ENCODE results near the gene CTXND2.

CTXND2 gene

GRCh38 chr1:150960646-150961045 is 73.7 kb downstream of the CTXND2 start:
- DNase-seq (ENCODE audit: low read depth in 2 of 2): no peak

- DNase-seq (ENCODE audit: low read depth in 2 of 2): no peak
These were observed 74.8 kb downstream of the CTXND2 start for GRCh38 chr1:150961756-150962155.
